ENCODE measurements around the gene OR4P4. TPM values are rescaled to one million over a fixed set of nuclear protein-coding genes. Genes with fewer than 3 reads are reported as not detected.

OR4P4 gene
- total and polyA plus RNA-seq, 9 of the 15 experiments (the other 6 are each of a cell fraction or from before 2014, with no cell fraction given) = not detected

DNA sequence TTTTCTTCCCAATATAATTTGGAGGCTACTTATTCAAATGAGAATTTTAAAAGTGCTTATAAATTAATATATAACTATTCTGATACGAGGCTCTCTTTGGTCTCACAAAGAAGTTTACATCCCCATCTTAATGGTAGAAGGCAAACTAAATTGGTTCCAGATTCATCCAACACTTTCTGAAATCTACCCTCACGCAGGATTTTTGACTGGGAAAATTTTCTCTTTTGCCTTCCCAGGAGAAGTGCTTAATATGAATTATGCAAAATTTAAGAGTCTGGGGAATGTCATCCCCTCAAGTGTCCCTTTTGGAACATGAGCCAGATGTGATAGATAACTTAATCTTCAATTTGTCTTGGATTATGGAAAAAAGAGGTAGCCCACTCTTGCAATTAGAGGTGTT is 27.4 kb upstream of the OR4P4 start, which contains the start of gene OR4C11:
OR4C11 (minus strand) TSS at position 101 of the 400 bp plus-strand sequence. CDS start 3,272 bp downstream, outside the sequence.
- Histone ChIP-seq H3K27ac (ENCODE audit: extremely low read depth, low read depth, low read length) (no peak within 1 kb of the TSS), H3K4me2 (ENCODE audit: insufficient read depth, low read length) (no peak within 1 kb of the TSS), H3K4me1 (replicated peaks in 1 of 2; ENCODE audit: control insufficient read depth in 2 of 2, insufficient read depth in 2 of 2, low read length in 2 of 2) (no peaks in the 10 kb centered on the region), H4K20me1 (replicated peaks; ENCODE audit: control insufficient read depth, insufficient read depth, low read length) (no peaks in the 10 kb centered on the region), H3K9me3 (replicated peaks; ENCODE audit: control insufficient read depth, insufficient read depth, low read depth, low read length) (no peaks in the 10 kb centered on the region), H3K9ac (ENCODE audit: insufficient read depth in 1 of 2, low read depth in 2 of 2, low read length in 2 of 2) (no peak within 1 kb of the TSS), H3K79me2 (ENCODE audit: control insufficient read depth, insufficient read depth, low read length) (no peaks in the 10 kb centered on the region), H2AFZ (ENCODE audit: low read depth, low read length) (no peak within 1 kb of the TSS), H3K36me3 (ENCODE audit: control insufficient read depth, insufficient read depth, low read length) (no peaks in the 10 kb centered on the region), H3K27me3 (ENCODE audit: control insufficient read depth in 2 of 2, insufficient read depth in 2 of 2, low read length in 2 of 2) (no peaks in the 10 kb centered on the region), H3K4me3 (no peak within 1 kb of the TSS), H3K9me1 (ENCODE audit: control insufficient read depth, insufficient read depth, low read length) (no peaks in the 10 kb centered on the region)
- in situ Hi-C loops (cut with MboI) = no loop called here
- ChIA-PET POLR2A (no interaction called here), CTCF (ENCODE audit: low intra/inter-chr PET ratio) (no interaction called here)
- ATAC-seq (no peak), DNase-seq (ENCODE audit: extremely low read depth in 1 of 4, low spot score in 3 of 4) (no peak), FAIRE-seq (no peak)
- intact Hi-C loops (cut with micrococcal nuclease) = no loop called here
- TF ChIP-seq STAT5B (CRISPR knock-in tag; IDR thresholded peaks at IDR 0.05) = no peak
- no peak for TF ChIP-seq SOX6 (IDR thresholded peaks at IDR 0.05)
- TF ChIP-seq RBFOX2 (IDR thresholded peaks at IDR 0.05; ENCODE audit: low read depth, low read length) = no peak
- WGBS (ENCODE audit: insufficient coverage, low coverage, missing lambda C conversion rate) = 0% methylated on average over 2 of the region's 2 CpGs
- no TSS peak for BruUV-seq (replicated peaks)

DNA sequence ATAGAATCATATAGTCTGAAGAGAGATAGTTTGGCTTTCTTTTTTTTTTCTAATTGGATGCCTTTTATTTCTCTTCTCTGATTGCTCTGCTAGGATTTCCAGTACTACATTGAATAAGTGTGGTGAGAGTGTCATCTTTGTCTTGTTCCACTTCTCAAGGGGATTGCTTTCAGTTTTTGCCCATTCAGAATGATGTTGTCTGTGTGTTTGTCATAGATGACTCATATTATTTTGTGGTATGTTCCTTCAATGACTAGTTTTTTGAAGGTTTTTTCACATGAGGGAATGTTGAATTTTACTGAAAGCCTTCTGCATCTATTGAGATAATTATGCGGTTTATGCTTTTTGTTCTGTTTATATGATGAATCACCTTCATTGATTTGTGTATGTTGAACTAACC is 10.4 kb upstream of the OR4P4 start:
- intact Hi-C loops (cut with micrococcal nuclease) (no loop called here), in situ Hi-C loops (cut with MboI) (no loop called here)
- Histone ChIP-seq H3K36me3 (ENCODE audit: control insufficient read depth, insufficient read depth, low read length) (no peaks in the 10 kb centered on the region), H2AFZ (ENCODE audit: low read depth, low read length) (no peak overlapping the region), H3K9ac (ENCODE audit: insufficient read depth in 1 of 2, low read depth in 2 of 2, low read length in 2 of 2) (no peak overlapping the region), H3K4me2 (ENCODE audit: insufficient read depth, low read length) (no peak overlapping the region), H3K9me1 (ENCODE audit: control insufficient read depth, insufficient read depth, low read length) (no peaks in the 10 kb centered on the region), H3K4me3 (no peak overlapping the region), H3K27ac (ENCODE audit: extremely low read depth, low read depth, low read length) (no peak overlapping the region), H4K20me1 (replicated peaks; ENCODE audit: control insufficient read depth, insufficient read depth, low read length) (no peaks in the 10 kb centered on the region), H3K79me2 (ENCODE audit: control insufficient read depth, insufficient read depth, low read length) (no peaks in the 10 kb centered on the region), H3K4me1 (replicated peaks in 1 of 2; ENCODE audit: control insufficient read depth in 2 of 2, insufficient read depth in 2 of 2, low read length in 2 of 2) (no peaks in the 10 kb centered on the region), H3K9me3 (replicated peaks; ENCODE audit: control insufficient read depth, insufficient read depth, low read depth, low read length) (no peaks in the 10 kb centered on the region), H3K27me3 (ENCODE audit: control insufficient read depth in 2 of 2, insufficient read depth in 2 of 2, low read length in 2 of 2) (no peaks in the 10 kb centered on the region)
- CTCF ChIA-PET (ENCODE audit: low intra/inter-chr PET ratio) = no interaction called here
- ATAC-seq (no peak), FAIRE-seq (no peak), DNase-seq (ENCODE audit: extremely low read depth in 1 of 4, low spot score in 3 of 4) (no peak)
- POLR2A ChIA-PET = interaction anchor here (0.7 kb wide), 1 partner anchor 61 kb away, joined by 3 read pairs; no protein-coding TSS in a partner anchor
- BruUV-seq (replicated peaks) = no TSS peak
- WGBS (ENCODE audit: insufficient coverage, low coverage, missing lambda C conversion rate) = 0% methylated on average over 1 of the region's 1 CpG
- TF ChIP-seq CEBPG (CRISPR knock-in tag; IDR thresholded peaks at IDR 0.05) (no peak), CEBPG (tag; conservative IDR thresholded peaks at IDR 0.05 in 1 of 2, IDR thresholded peaks at IDR 0.05 in 1 of 2) (no peak), CXXC5 (CRISPR knock-in tag; IDR thresholded peaks at IDR 0.05) (no peak), BACH1 (tag; IDR thresholded peaks at IDR 0.05) (no peak), ZNF695 (CRISPR knock-in tag; IDR thresholded peaks at IDR 0.05) (no peak)
- TF ChIP-seq, protein P1, sequence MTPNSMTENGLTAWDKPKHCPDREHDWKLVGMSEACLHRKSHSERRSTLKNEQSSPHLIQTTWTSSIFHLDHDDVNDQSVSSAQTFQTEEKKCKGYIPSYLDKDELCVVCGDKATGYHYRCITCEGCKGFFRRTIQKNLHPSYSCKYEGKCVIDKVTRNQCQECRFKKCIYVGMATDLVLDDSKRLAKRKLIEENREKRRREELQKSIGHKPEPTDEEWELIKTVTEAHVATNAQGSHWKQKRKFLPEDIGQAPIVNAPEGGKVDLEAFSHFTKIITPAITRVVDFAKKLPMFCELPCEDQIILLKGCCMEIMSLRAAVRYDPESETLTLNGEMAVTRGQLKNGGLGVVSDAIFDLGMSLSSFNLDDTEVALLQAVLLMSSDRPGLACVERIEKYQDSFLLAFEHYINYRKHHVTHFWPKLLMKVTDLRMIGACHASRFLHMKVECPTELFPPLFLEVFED (CRISPR knock-in tag; conservative IDR thresholded peaks at IDR 0.05) = no peak
- TF ChIP-seq, protein P2, sequence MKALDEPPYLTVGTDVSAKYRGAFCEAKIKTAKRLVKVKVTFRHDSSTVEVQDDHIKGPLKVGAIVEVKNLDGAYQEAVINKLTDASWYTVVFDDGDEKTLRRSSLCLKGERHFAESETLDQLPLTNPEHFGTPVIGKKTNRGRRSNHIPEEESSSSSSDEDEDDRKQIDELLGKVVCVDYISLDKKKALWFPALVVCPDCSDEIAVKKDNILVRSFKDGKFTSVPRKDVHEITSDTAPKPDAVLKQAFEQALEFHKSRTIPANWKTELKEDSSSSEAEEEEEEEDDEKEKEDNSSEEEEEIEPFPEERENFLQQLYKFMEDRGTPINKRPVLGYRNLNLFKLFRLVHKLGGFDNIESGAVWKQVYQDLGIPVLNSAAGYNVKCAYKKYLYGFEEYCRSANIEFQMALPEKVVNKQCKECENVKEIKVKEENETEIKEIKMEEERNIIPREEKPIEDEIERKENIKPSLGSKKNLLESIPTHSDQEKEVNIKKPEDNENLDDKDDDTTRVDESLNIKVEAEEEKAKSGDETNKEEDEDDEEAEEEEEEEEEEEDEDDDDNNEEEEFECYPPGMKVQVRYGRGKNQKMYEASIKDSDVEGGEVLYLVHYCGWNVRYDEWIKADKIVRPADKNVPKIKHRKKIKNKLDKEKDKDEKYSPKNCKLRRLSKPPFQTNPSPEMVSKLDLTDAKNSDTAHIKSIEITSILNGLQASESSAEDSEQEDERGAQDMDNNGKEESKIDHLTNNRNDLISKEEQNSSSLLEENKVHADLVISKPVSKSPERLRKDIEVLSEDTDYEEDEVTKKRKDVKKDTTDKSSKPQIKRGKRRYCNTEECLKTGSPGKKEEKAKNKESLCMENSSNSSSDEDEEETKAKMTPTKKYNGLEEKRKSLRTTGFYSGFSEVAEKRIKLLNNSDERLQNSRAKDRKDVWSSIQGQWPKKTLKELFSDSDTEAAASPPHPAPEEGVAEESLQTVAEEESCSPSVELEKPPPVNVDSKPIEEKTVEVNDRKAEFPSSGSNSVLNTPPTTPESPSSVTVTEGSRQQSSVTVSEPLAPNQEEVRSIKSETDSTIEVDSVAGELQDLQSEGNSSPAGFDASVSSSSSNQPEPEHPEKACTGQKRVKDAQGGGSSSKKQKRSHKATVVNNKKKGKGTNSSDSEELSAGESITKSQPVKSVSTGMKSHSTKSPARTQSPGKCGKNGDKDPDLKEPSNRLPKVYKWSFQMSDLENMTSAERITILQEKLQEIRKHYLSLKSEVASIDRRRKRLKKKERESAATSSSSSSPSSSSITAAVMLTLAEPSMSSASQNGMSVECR (CRISPR knock-in tag; IDR thresholded peaks at IDR 0.05) = no peak
